HCT116 (cell line): Measurements from ENCODE around the gene RIN1. TPM values are rescaled to one million over a fixed set of nuclear protein-coding genes. Genes with fewer than 3 reads are reported as not detected.

Experiments
- ATAC-seq: fragments of 200-7000 bp; cut with Tn5 transposase; 2 replicates; pipeline ENCODE4 v1.9.1; 2020; ENCODE audit warnings: mild to moderate bottlenecking, moderate library complexity
- BruUV-seq: library from RNA; stranded (reverse); fragments of 400-500 nt; replicated peaks from 2 replicates; lab custom pipeline; 2021; lab: Mats Ljungman, UMichigan
- CTCF ChIA-PET: fragments of 300-600 bp; sonication (Branson Sonifier 250); formaldehyde crosslinking; loops from one replicate; lab custom pipeline; 2021; ENCODE audit warnings: antibody characterized with exemption; lab: Charles Lee
- POLR2A ChIA-PET: fragments of 300-600, 350-600 bp; sonication (Branson Sonifier 250); formaldehyde crosslinking; loops from one replicate; lab custom pipeline; 2021; ENCODE audit warnings: antibody characterized with exemption; lab: Charles Lee
- RAD21 ChIA-PET, 2 experiments: fragments of 300-600 bp; sonication (Branson Sonifier 250); formaldehyde crosslinking; loops; one replicate each; lab custom pipeline; 2023; ENCODE audit warnings: low total read pairs in 2 of 2; ENCODE audit not compliant: uncharacterized antibody in 2 of 2, unreplicated experiment in 2 of 2, low non-redundant PET in 1 of 2; lab: Charles Lee
- DNase-seq: peaks from one replicate; pipeline ENCODE4 v3.0.0-alpha.2; 2010; ENCODE audit warnings: low read depth, low spot score
- H2AFZ ChIP-seq: fragments of 200-600 bp; shearing (Covaris generic), sonication (generic); 2 replicates; pipeline ENCODE4 v1.6.1; 2017; ENCODE audit warnings: low read depth, mixed run types, mixed read lengths, antibody characterized with exemption, low read length; ENCODE audit not compliant: poor library complexity, severe bottlenecking
- H3K27ac ChIP-seq: 2 replicates; pipeline ENCODE4 v1.5.1; 2012; ENCODE audit warnings: low read depth, low read length
- H3K27me3 ChIP-seq: fragments of 200-600 bp; sonication (generic); 2 replicates; pipeline ENCODE4 v1.6.1; 2016; ENCODE audit warnings: mixed run types, low read length, mixed read lengths; ENCODE audit not compliant: insufficient read depth
- H3K36me3 ChIP-seq, 2 experiments: fragments of 200-500 bp in 1 of 2; fragments of 200-600 bp in 1 of 2; sonication (Bioruptor generic) in 1 of 2; sonication (generic) in 1 of 2; 2 replicates each; pipeline versions ENCODE4 v1.5.1 to v1.6.1; 2014 to 2016; ENCODE audit warnings: low read length in 2 of 2, inconsistent platforms in 1 of 2, mixed read lengths in 1 of 2, mixed run types in 1 of 2; ENCODE audit not compliant: insufficient read depth in 2 of 2, control insufficient read depth in 1 of 2
- H3K4me1 ChIP-seq, 2 experiments: fragments of 200-600 bp in 1 of 2; sonication (generic) in 1 of 2; 2 replicates each; pipeline versions ENCODE4 v1.5.1 to v1.6.1; 2012 to 2017; ENCODE audit warnings: low read length in 2 of 2, inconsistent platforms in 1 of 2, mild to moderate bottlenecking in 1 of 2, mixed read lengths in 1 of 2, mixed run types in 1 of 2, moderate library complexity in 1 of 2; ENCODE audit not compliant: insufficient read depth in 2 of 2, control insufficient read depth in 1 of 2
- H3K4me2 ChIP-seq: fragments of 200-600 bp; sonication (generic); 2 replicates; pipeline ENCODE4 v1.6.1; 2017; ENCODE audit warnings: mixed run types, low read length, mixed read lengths
- H3K4me3 ChIP-seq, 2 experiments: fragments of 200-600 bp in 1 of 2; sonication (generic) in 1 of 2; replicated peaks in 1 of 2; 2 replicates each; pipeline ENCODE4 v1.5.1; 2011 to 2016; ENCODE audit warnings: low read length in 2 of 2, control low read depth in 1 of 2, low read depth in 1 of 2, mild to moderate bottlenecking in 1 of 2, mixed read lengths in 1 of 2, mixed run types in 1 of 2
- H3K79me2 ChIP-seq: fragments of 200-600 bp; sonication (generic); 2 replicates; pipeline ENCODE4 v1.6.1; 2017; ENCODE audit warnings: mild to moderate bottlenecking, mixed run types, low read length, moderate library complexity, mixed read lengths; ENCODE audit not compliant: insufficient read depth
- H3K9ac ChIP-seq: fragments of 200-600 bp; sonication (generic); 2 replicates; pipeline ENCODE4 v1.6.1; 2016; ENCODE audit warnings: low read length, mixed read lengths
- H3K9me2 ChIP-seq: fragments of 200-600 bp; sonication (generic), shearing (Covaris generic); 2 replicates; pipeline ENCODE4 v1.6.1; 2017; ENCODE audit warnings: mixed run types, mild to moderate bottlenecking, moderate library complexity; ENCODE audit not compliant: insufficient read depth
- H3K9me3 ChIP-seq, 2 experiments: fragments of 200-500 bp in 1 of 2; fragments of 200-600 bp in 1 of 2; sonication (Bioruptor generic) in 1 of 2; sonication (generic) in 1 of 2; 2 replicates each; pipeline ENCODE4 v1.6.1; 2014 to 2017; ENCODE audit warnings: low read length in 2 of 2, mixed read lengths in 2 of 2, inconsistent platforms in 1 of 2, low read depth in 1 of 2, mild to moderate bottlenecking in 1 of 2, mixed run types in 1 of 2, moderate library complexity in 1 of 2; ENCODE audit not compliant: control insufficient read depth in 1 of 2, insufficient read depth in 1 of 2
- H4K20me1 ChIP-seq: fragments of 200-600 bp; sonication (generic), shearing (Covaris generic); 2 replicates; pipeline ENCODE4 v1.6.1; 2017; ENCODE audit warnings: mixed run types, mild to moderate bottlenecking, moderate library complexity; ENCODE audit not compliant: insufficient read depth
- CBX3 ChIP-seq: IDR thresholded peaks from 2 replicates; pipeline ENCODE4 v1.6.1; 2012; ENCODE audit warnings: low read depth
- EZH2phosphoT487 ChIP-seq: fragments of 200-600 bp; IDR thresholded peaks from 2 replicates; pipeline ENCODE4 v1.6.1; 2018; ENCODE audit warnings: antibody characterized with exemption, borderline replicate concordance
- FOSL1 ChIP-seq: IDR thresholded peaks from 2 replicates; pipeline ENCODE4 v1.6.1; 2012; ENCODE audit warnings: low read depth
- JUND ChIP-seq: IDR thresholded peaks from 2 replicates; pipeline ENCODE4 v1.6.1; 2012
- POLR2A ChIP-seq: IDR thresholded peaks from 2 replicates; pipeline ENCODE4 v1.7.0; 2011; ENCODE audit warnings: borderline replicate concordance; ENCODE audit not compliant: insufficient read depth, insufficient read length; ENCODE audit errors: extremely low read depth
- RAD21 ChIP-seq: IDR thresholded peaks from 2 replicates; pipeline ENCODE4 v1.6.1; 2012; ENCODE audit warnings: low read depth, mild to moderate bottlenecking
- YY1 ChIP-seq: IDR thresholded peaks from 2 replicates; pipeline ENCODE4 v1.6.1; 2011; ENCODE audit warnings: low read length, low read depth, moderate library complexity, mild to moderate bottlenecking; ENCODE audit not compliant: insufficient replicate concordance; ENCODE audit errors: extremely low read depth
- ZFX ChIP-seq: fragments of 450-650 bp; IDR thresholded peaks from 2 replicates; pipeline ENCODE4 v1.6.1; 2017
- intact Hi-C: fragments of 100-400 bp; cut with micrococcal nuclease; formaldehyde crosslinking; loops from 2 replicates; pipeline ENCODE4 v1.10.0; 2022
- total RNA-seq: library from RNA; stranded (reverse); gene quantifications from one replicate; pipeline ENCODE4 v1.2.1, GENCODE V29; 2021; ENCODE audit not compliant: unreplicated experiment
- TF ChIP-seq, protein P1 (sequence below): IDR thresholded peaks from 2 replicates; pipeline ENCODE4 v1.6.1; 2011; ENCODE audit warnings: mild to moderate bottlenecking, low read length, moderate library complexity; ENCODE audit not compliant: insufficient replicate concordance; ENCODE audit errors: extremely low read depth
- TF ChIP-seq, protein P2 (sequence below): IDR thresholded peaks from 2 replicates; pipeline ENCODE4 v1.6.1; 2012; ENCODE audit warnings: low read depth

RIN1 gene
- total RNA-seq, 1 experiment from 2014 or later, result 38.7 TPM

DNA sequence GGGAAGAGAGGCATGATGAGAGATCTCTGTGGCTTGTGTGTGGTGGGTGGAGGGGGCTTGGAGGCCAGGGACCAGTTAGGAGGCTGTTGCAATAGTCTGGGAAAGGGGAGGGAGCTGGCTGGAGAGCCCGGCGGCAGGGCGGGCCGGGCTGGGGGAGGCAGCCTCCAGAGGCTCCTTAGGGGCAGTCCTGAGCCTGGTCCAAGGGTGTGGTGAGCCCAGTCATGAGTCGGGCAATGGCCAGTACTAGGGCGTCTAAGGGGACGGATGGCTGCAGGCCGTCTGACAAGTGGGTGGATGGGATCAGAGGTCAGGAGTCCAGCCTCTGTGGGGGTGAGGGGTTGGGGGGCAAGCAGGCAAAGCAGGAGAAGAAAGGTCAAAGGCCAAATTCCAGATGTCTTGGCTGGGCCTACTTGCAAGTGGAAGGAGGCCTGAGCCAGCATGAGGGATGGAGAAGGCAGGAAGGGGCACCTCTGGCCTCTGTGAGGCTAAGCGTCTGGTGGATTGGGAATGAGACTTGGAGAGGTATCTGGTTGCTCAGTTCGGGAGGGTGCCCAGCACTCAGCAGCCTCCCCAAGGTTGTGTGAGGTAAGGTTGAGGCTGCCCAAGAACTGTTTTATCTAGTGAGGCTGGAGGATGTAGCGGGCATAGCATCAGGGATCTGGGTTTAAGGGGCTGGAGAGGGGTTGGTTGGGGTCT lies 13.4 kb downstream of the RIN1 start:
- ChIA-PET CTCF (interaction anchor here (1.4 kb wide), 1 partner anchor 10 kb away, joined by 6 read pairs; no protein-coding TSS in a partner anchor), RAD21 (no interaction called here), POLR2A (interaction anchor here (1.8 kb wide), 1 partner anchor 11 kb away, joined by 7 read pairs; no protein-coding TSS in a partner anchor)
- H4K20me1 ChIP-seq, result no peaks in the 10 kb centered on the region
- H3K4me3 ChIP-seq, result no peak overlapping the region
- ATAC-seq (no peak), DNase-seq (no peak)
- no peaks in the 10 kb centered on the region for H3K9me2 ChIP-seq
- peaks cover 7 to 36% of the 10 kb centered on the region in 2 experiments for H3K4me1 ChIP-seq
- H3K4me2 ChIP-seq, result no peak overlapping the region
- H3K9me3 ChIP-seq, result no peaks in the 10 kb centered on the region
- no peaks in the 10 kb centered on the region for H3K36me3 ChIP-seq
- no peaks in the 10 kb centered on the region for H3K27me3 ChIP-seq
- intact Hi-C loops, result no loop called here
- no peak overlapping the region for H3K27ac ChIP-seq
- H3K9ac ChIP-seq, result no peak overlapping the region
- H2AFZ ChIP-seq, result no peak overlapping the region
- no peaks in the 10 kb centered on the region for H3K79me2 ChIP-seq
- no TSS peak for BruUV-seq
- TF ChIP-seq RAD21 (no peak), CBX3 (no peak), ZFX (no peak), EZH2phosphoT487 (no peak), POLR2A (no peak), YY1 (no peak), JUND (no peak), FOSL1 (no peak)
- TF ChIP-seq, protein P1, sequence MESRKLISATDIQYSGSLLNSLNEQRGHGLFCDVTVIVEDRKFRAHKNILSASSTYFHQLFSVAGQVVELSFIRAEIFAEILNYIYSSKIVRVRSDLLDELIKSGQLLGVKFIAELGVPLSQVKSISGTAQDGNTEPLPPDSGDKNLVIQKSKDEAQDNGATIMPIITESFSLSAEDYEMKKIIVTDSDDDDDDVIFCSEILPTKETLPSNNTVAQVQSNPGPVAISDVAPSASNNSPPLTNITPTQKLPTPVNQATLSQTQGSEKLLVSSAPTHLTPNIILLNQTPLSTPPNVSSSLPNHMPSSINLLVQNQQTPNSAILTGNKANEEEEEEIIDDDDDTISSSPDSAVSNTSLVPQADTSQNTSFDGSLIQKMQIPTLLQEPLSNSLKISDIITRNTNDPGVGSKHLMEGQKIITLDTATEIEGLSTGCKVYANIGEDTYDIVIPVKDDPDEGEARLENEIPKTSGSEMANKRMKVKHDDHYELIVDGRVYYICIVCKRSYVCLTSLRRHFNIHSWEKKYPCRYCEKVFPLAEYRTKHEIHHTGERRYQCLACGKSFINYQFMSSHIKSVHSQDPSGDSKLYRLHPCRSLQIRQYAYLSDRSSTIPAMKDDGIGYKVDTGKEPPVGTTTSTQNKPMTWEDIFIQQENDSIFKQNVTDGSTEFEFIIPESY, result no peak
- TF ChIP-seq, protein P2, sequence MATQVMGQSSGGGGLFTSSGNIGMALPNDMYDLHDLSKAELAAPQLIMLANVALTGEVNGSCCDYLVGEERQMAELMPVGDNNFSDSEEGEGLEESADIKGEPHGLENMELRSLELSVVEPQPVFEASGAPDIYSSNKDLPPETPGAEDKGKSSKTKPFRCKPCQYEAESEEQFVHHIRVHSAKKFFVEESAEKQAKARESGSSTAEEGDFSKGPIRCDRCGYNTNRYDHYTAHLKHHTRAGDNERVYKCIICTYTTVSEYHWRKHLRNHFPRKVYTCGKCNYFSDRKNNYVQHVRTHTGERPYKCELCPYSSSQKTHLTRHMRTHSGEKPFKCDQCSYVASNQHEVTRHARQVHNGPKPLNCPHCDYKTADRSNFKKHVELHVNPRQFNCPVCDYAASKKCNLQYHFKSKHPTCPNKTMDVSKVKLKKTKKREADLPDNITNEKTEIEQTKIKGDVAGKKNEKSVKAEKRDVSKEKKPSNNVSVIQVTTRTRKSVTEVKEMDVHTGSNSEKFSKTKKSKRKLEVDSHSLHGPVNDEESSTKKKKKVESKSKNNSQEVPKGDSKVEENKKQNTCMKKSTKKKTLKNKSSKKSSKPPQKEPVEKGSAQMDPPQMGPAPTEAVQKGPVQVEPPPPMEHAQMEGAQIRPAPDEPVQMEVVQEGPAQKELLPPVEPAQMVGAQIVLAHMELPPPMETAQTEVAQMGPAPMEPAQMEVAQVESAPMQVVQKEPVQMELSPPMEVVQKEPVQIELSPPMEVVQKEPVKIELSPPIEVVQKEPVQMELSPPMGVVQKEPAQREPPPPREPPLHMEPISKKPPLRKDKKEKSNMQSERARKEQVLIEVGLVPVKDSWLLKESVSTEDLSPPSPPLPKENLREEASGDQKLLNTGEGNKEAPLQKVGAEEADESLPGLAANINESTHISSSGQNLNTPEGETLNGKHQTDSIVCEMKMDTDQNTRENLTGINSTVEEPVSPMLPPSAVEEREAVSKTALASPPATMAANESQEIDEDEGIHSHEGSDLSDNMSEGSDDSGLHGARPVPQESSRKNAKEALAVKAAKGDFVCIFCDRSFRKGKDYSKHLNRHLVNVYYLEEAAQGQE, result no peak
